Measurements from ENCODE around the gene BTG1. TPM values are rescaled to one million over a fixed set of nuclear protein-coding genes. Genes with fewer than 3 reads are reported as not detected.
A peak's percentile ranks its signal among the peaks of the same experiment; 100 is the strongest.

BTG1 gene
- total RNA-seq, 1 experiment from 2014 or later = 26.7 TPM

DNA sequence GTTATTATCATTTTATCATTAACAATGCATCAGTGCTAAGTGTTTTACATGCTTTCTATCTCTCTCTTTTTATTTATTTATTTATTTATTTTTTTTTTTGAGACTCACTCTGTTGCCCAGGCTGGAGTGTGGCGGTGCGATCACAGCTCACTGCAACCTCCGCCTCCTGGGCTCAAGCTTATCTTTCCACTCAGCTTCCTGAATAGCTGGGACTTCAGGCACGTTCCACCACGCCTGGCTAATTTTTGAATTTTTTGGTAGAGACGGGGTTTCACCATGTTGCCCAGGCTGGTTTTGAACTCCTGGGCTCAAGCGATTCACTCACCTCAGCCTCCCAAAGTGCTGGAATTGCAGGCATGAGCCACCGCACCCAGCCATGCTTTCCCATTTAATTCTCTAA, 3.9 kb upstream of the BTG1 start (continued):
- TF ChIP-seq, protein P1, sequence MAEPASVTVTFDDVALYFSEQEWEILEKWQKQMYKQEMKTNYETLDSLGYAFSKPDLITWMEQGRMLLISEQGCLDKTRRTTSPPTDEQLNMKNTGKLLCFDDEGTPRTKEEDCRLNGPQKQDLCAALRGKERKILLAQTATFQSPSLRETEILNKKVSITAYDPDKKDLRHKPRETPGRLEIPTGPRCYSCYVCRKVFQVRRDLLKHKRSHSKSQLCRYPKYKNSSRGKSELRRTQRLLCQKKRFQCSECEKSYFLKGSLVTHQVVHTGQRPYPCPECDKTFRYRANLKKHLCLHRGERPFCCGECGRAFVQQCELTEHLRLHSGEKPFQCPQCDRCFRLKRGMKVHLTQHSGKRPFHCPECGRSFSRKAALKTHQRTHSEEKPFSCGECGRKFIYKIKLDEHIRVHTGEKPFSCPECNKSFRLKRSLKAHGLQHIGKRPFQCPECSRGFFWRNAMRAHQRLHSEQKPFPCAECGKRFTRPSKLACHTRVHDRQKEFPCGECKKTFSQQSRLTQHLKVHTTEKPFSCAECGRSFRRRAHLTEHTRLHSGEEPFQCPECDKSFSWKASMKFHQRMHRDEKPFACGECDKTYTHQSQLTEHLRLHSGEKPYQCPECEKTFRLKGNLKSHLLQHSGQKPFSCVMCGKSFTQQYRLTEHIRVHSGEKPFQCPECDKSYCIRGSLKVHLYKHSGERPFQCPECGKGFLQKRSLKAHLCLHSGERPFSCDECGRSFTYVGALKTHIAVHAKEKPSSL (CRISPR knock-in tag; conservative IDR thresholded peaks at IDR 0.05) = no peak
- TF ChIP-seq FOXP1 (CRISPR knock-in tag; IDR thresholded peaks at IDR 0.05; ENCODE audit: borderline replicate concordance) (no peak), ZNF396 (CRISPR knock-in tag; IDR thresholded peaks at IDR 0.05; ENCODE audit: borderline replicate concordance) (no peak), ZNF121 (CRISPR knock-in tag; IDR thresholded peaks at IDR 0.05) (no peak), ZNF219 (CRISPR knock-in tag; IDR thresholded peaks at IDR 0.05; ENCODE audit: borderline replicate concordance) (no peak), GABPB1 (CRISPR knock-in tag; IDR thresholded peaks at IDR 0.05) (no peak)

DNA sequence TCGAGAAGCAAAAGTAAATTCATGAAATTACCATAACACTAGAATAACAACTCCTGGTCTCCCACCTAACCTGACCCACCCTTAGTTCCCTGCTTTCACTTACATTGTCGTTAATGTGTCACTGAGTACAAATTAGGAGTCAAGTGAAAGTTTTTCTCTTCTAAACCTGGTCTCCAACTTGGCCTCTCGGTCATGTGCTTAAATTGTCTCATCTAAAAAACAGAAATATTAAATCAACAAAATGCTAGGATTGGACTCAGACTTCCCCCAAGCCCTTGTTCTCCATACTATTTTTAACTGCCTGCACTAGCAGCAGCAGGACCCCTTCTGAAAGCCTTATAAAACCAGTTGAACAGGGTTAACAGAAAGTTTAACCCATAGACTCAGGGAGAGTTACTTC, 1.8 kb upstream of the BTG1 start:
- TF ChIP-seq, protein P2, sequence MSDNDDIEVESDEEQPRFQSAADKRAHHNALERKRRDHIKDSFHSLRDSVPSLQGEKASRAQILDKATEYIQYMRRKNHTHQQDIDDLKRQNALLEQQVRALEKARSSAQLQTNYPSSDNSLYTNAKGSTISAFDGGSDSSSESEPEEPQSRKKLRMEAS (CRISPR knock-in tag; IDR thresholded peaks at IDR 0.05) = no peak
- TF ChIP-seq NFE2L1 (CRISPR knock-in tag; IDR thresholded peaks at IDR 0.05) (no peak), SMAD4 (CRISPR knock-in tag; IDR thresholded peaks at IDR 0.05) (no peak), RELA (CRISPR knock-in tag; IDR thresholded peaks at IDR 0.05; ENCODE audit: borderline replicate concordance) (no peak), ZNF396 (CRISPR knock-in tag; IDR thresholded peaks at IDR 0.05; ENCODE audit: borderline replicate concordance) (no peak), TP53 (CRISPR knock-in tag; IDR thresholded peaks at IDR 0.05) (no peak), ESRRA (CRISPR knock-in tag; IDR thresholded peaks at IDR 0.05; ENCODE audit: borderline replicate concordance) (no peak), GABPB1 (CRISPR knock-in tag; IDR thresholded peaks at IDR 0.05) (no peak), NR1H2 (CRISPR knock-in tag; IDR thresholded peaks at IDR 0.05) (no peak), HMGA2 (CRISPR knock-in tag; IDR thresholded peaks at IDR 0.05) (no peak)
- TF ChIP-seq, protein P3, sequence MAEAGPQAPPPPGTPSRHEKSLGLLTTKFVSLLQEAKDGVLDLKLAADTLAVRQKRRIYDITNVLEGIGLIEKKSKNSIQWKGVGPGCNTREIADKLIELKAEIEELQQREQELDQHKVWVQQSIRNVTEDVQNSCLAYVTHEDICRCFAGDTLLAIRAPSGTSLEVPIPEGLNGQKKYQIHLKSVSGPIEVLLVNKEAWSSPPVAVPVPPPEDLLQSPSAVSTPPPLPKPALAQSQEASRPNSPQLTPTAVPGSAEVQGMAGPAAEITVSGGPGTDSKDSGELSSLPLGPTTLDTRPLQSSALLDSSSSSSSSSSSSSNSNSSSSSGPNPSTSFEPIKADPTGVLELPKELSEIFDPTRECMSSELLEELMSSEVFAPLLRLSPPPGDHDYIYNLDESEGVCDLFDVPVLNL (CRISPR knock-in tag; IDR thresholded peaks at IDR 0.05; ENCODE audit: borderline replicate concordance, low read depth) = no peak
- TF ChIP-seq, protein P4, sequence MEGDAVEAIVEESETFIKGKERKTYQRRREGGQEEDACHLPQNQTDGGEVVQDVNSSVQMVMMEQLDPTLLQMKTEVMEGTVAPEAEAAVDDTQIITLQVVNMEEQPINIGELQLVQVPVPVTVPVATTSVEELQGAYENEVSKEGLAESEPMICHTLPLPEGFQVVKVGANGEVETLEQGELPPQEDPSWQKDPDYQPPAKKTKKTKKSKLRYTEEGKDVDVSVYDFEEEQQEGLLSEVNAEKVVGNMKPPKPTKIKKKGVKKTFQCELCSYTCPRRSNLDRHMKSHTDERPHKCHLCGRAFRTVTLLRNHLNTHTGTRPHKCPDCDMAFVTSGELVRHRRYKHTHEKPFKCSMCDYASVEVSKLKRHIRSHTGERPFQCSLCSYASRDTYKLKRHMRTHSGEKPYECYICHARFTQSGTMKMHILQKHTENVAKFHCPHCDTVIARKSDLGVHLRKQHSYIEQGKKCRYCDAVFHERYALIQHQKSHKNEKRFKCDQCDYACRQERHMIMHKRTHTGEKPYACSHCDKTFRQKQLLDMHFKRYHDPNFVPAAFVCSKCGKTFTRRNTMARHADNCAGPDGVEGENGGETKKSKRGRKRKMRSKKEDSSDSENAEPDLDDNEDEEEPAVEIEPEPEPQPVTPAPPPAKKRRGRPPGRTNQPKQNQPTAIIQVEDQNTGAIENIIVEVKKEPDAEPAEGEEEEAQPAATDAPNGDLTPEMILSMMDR (IDR thresholded peaks at IDR 0.05) = no peak
- TF ChIP-seq, protein P5, sequence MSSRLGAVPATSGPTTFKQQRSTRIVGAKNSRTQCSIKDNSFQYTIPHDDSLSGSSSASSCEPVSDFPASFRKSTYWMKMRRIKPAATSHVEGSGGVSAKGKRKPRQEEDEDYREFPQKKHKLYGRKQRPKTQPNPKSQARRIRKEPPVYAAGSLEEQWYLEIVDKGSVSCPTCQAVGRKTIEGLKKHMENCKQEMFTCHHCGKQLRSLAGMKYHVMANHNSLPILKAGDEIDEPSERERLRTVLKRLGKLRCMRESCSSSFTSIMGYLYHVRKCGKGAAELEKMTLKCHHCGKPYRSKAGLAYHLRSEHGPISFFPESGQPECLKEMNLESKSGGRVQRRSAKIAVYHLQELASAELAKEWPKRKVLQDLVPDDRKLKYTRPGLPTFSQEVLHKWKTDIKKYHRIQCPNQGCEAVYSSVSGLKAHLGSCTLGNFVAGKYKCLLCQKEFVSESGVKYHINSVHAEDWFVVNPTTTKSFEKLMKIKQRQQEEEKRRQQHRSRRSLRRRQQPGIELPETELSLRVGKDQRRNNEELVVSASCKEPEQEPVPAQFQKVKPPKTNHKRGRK (CRISPR knock-in tag; IDR thresholded peaks at IDR 0.05; ENCODE audit: borderline replicate concordance) = no peak
- ChIA-PET POLR2A (no interaction called here), CTCF (no interaction called here)
- no peaks in the 10 kb centered on the region for H3K9me3 Mint-ChIP-seq
- H3K36me3 Mint-ChIP-seq = peaks cover 23% of the 10 kb centered on the region
- H3K27ac Mint-ChIP-seq = peak overlapping the region; percentile 91
- ATAC-seq = no peak
- H3K4me3 Mint-ChIP-seq = peak overlapping the region; percentile 99
- DNase-seq (ENCODE audit: low spot score) = no peak
- H3K27me3 Mint-ChIP-seq (ENCODE audit: low read depth) = no peaks in the 10 kb centered on the region
- H3K4me1 Mint-ChIP-seq = peaks cover 44% of the 10 kb centered on the region
